ENCODE data around the gene GNPTG.

The GNPTG gene

DNA sequence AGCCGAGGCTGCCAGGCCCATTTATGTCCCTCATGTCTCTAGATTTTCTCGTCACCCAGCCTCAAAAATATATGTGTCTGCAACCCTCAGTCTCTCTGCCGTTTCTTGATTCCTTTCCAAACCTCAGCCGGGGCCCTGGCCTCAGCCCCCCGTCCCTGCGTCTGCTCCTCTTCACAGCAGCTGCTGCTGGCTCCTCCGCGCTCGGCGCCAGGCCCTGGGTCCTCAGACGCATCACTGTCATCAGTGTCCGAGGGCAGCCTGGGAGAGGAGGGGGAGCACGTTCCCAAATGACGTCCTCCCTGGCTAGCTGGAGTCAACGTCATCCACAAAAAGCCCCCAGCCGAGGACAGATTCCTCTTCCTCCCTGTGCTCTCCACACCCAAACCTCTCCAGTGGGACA, 2.4 kb upstream of the GNPTG start:
- no peak for DNase-seq

DNA sequence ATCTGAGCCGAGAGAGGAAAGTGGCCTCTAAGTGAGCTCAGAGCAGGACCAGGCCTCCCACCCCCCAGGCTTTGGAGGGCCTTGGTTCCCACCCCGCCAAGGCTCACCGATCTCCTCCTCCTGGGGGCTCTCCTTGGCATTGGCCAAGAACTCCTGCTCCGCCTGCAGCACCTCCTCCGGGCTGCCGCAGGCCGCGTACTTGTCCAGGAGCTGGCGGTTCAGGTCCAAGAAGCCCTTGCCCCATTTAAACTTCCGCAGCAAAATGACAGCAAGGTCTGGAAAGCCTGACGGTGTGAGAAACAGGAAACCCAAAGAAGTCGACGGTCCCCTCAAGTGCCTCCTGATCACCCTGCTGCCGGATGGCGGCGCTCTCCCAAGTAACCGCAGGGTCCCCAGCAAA, 1.8 kb upstream of the GNPTG start:
- no peak for DNase-seq

DNA sequence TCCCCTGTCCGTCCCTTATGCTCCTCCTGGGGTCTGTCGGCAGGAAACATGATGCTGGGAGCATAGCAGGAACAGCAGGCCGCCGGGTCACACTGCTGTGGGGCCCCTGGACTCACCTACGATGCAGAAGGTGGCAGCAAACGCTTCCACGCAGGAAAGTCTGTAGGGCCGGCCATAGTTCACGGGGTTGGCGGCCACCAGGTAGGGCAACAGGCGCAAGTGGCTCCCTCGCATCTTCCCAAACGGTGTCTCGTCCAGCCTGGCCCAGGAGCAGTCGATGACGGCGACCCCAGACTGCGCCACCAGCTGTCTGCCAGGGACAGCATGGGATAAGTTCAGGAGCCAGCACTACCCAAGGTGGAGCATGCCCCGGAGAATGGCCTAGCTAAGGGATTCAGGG, 1.0 kb upstream of the GNPTG start:
- no peak for DNase-seq

DNA sequence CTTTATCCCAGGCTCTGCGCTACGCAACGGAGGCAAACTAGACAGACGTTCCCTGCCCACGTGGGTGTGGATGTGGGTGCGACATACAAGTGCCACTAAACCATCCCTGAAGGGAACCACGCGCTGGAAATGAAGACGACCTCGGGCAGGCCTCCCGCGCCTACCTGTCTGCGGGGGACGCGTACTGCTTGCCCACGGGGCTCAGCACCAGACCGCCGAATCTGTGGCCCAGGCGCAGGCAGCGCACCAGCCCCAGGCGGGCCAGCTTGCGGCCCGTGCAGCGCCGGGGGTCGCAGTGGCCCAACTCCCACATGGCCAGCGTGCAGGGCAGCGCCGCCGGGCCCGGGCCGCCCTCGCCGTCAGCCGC, 533 bp upstream of the GNPTG start:
- DNase-seq = no peak

DNA sequence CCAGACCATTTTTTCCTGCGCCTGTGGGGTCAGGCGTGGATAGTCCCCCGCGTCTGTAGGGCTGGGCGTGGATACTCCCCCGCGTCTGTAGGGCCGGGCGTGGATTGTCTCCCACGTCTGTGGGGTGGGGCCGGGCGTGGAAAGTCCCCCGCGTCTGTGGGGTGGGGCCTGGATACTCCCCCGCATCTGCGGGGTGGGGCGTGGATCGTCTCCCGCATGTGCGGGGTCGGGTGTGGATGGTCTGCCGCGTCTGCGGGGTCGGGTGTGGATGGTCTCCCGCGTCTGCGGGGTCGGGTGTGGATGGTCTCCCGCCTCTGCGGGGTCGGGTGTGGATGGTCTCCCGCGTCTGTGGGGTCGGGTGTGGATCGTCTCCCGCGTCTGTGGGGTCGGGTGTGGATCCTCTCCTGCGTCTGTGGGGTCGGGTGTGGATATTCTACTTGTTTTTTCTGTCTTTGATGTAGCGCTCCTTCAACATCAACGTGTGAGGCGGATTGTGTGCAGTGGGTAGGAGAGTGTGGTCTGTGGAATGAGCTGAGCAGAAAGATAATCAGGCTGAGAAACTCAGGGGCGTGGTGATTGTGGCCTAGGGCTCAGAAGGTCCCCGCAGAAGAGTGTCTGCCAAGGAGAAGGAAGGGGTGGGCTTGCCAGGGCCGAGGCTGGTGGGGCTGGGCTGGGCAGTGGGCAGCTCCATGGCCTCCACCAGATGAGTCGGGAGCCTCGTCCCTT, 3.2 kb downstream of the GNPTG start:
- DNase-seq = no peak

DNA sequence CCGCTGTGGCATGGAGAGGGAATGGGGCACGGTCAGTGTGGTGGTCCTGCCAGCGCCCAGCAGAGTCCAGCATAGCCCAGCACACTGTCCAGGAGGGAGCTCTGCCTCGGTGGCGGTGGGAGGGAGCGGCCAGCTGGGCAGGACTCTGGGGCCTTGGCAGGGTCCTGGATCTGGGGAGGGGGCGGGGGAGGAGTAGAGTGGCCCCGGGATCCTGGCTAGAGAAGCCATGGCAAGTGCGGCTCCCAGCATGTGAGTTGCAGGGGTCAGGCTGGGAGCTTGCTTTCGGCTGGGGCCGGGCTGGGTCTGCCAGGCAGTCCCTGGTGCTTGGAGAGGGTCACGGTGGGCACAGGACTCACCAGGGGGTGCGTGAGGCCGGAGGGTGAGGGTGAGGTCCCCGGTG, 3.9 kb downstream of the GNPTG start:
- DNase-seq = no peak

DNA sequence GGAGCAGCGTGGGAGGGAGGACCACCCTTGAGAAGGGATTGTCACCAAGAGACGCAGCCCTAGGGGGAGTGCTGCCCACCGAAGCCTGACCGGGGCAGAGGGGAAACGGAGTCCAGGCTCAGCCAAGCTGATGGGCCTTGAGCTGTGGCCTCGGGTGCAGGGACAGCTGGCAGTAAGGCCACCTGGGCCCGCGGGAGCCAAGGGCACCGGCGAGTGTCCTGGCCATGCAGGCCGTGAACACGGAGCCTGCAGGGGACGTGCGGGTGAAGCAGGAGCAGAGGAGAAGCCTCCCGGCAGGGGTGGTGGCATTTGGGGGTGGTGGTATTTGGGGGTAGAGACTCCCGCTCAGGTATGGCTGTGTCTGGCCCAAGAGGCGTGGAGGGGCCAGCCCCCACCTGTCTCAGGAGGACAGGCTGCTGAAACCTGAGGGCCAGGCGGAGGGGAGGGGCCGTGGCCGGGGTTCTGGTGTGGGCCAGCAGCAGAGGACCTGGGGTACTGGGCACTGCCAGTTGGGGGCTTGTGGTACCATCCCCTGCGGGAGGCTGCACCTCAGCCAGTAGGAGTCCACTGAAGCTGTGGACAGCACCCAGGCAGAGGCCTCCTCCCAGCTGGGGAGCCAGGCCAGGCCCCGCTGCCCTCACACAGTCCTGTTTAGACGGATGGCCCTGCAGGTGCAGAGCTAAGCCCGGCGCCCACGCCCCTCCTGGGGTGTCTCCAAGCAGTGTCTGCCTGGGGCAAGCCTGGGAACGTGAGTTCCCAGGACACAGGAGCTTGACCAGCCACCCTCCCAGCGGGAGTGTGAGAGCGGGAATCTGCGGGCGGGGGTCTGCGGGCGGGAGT, 4.5 kb downstream of the GNPTG start:
- DNase-seq = no peak

DNA sequence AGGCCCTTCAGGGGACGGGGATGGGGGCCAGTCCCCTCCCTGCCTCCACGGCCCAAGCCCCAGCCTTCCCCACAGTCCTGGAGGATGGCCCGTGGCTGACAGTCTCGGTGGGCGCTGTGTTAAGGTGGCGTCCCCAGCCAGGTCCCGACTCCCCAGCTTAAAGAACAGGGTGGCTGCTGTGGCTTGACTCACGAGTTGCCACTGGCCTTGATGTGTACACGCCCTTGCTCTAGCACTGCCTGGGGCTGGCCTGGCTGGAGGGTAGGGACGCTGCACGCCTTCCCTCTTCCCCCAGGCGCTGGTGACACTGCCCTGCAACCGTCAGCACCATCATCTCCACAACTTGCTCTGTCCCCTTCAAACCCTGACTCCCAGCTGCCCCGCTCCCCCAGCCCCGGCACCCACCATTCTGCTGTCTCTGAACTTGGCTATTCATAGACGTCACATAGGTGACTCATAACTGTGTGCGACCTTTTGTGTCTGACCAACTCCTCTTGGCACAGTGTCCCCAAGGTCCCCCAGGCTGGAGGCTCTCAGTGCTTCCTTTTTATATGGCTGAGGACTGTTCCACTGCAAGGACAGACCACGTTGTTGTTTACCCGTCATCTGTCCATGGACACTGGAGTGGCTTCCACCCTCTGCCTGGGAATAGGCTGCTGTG, 6.3 kb downstream of the GNPTG start:
- DNase-seq = no peak

DNA sequence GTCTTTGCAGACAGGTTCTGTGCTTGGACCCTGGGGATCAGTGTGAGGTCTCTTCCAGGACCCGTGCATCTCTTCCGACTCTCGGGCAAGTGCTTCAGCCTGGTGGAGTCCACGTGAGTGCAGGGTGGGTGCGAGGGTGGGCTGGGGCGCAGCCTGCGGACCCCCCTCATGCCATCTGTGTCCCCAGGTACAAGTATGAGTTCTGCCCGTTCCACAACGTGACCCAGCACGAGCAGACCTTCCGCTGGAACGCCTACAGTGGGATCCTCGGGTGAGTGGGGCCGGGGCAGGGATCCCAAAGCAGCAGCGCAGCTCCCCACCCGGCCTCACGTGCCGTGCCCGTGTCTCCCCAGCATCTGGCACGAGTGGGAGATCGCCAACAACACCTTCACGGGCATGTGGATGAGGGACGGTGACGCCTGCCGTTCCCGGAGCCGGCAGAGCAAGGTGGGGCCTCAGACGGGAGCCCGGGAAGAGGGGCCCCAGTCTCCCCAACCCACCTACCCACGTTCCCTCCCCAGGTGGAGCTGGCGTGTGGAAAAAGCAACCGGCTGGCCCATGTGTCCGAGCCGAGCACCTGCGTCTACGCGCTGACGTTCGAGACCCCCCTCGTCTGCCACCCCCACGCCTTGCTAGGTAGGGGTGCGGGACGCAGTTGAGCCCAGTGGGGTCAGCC, 10.1 kb downstream of the GNPTG start:
- DNase-seq = no peak

DNA sequence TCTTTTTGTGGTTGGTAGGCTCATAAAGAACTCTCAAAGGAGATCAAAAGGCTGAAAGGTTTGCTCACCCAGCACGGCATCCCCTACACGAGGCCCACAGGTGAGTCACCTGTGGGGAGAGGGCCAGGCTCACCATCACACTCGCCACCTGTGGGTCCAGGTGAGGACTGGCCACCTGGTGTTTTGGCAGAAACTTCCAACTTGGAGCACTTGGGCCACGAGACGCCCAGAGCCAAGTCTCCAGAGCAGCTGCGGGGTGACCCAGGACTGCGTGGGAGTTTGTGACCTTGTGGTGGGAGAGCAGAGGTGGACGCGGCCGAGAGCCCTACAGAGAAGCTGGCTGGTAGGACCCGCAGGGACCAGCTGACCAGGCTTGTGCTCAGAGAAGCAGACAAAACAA, 11.1 kb downstream of the GNPTG start:
- DNase-seq = no peak

DNA sequence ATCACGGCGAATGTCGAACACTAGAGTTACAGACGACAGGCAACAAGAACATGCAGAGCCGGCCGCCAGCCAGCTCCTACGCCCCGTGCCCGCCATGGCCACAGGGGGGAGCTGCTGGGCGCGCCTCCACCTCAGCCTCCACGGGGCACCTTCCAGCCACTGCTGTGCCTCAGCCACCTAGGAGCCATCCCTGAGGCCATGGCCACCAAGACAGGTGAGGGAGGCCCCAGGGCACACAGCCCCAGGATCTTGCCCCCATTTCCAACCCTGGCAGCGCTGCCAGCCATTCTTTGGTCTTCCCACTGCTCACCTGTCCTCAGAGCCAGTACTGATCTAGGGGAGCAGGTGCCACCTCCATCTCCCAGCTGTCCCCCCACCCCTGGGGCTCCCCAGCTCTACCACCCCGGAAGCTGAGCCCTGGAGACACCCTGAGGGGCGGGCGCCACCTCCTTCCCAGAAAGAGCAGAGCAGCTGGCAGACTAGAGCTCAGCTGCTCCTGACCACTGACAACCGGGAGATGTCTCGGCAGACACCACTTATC, 11.8 kb downstream of the GNPTG start:
- DNase-seq = peak; percentile 72

DNA sequence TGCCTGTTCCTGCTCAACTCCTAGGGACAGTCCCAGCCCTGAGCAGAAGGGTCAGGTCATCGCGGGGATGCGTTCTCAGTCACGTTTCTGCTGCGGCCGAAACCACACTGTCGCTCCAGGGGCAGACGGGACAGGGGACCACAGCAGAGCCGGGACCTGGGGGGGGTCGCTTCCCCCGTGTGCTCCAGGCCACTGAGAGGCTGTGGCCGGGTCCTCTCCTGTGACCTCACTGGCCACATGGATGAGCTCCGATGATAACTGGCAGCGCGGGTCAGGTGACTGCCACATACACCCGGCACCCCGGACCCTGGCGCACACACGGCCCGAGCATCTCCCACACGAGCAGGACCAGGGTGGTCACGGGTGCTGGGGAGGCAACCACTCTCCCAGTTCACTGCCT, 12.8 kb downstream of the GNPTG start:
- DNase-seq = no peak

DNA sequence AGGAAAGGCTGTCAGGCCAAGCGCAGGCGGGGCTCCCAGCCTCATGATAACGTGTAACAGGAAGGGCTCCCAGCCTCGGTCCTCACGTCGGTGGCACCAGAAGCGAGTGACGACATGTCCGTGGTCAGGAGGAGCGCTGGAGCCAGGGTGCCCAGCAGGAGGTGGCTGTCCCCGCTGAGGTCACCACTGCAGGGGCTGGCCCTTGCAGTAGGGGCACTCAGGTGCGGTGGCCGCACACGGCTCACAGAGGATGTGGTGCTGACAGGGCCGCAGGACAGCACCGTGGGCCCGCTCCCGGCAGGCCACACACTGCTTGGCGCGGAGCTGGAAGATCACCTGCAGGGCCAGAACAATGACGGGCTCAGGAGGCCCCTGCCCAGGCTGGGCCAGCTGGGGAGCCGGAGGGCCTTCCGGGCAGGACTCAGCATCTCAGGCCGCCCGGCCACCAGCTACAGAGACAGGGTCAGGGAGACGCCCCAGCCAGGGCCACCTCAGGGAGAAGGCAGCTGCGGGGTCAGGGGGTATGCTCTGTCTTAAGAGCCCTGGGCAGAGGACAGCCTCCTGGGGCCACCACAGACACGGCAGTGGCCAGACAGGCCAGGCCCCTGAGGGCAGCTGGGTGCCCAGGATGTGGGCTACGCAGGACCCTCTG, 14.5 kb downstream of the GNPTG start:
- DNase-seq = no peak

DNA sequence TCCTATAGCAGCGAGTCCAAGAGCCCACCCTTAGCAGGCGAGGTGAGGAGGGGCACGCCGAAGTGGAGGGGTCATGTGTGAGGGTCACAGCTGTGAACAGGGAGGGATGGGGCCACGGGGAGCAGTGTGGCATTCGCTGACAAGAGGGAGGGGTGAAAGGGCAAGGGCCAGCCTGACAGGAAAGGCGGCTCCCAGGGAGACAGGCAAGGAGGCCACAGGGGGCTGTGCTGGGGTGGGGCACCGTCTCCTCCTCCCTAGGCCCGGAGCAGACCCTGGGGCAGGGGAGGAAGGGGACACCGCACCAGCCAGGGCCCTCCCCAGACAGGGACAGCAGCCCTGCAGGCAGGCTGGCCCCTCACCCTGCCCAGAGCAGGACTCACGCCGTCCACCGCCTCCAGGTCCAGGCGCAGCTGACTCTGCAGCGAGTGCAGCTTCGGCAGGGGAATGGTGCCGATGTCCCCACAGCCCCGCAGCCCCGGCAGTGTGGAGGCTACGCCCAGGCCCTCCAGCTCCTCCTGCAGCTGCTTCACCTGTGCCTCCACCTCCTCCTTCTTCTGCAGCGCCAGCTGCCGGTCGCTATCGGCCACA, 15.1 kb downstream of the GNPTG start:
- DNase-seq = no peak

DNA sequence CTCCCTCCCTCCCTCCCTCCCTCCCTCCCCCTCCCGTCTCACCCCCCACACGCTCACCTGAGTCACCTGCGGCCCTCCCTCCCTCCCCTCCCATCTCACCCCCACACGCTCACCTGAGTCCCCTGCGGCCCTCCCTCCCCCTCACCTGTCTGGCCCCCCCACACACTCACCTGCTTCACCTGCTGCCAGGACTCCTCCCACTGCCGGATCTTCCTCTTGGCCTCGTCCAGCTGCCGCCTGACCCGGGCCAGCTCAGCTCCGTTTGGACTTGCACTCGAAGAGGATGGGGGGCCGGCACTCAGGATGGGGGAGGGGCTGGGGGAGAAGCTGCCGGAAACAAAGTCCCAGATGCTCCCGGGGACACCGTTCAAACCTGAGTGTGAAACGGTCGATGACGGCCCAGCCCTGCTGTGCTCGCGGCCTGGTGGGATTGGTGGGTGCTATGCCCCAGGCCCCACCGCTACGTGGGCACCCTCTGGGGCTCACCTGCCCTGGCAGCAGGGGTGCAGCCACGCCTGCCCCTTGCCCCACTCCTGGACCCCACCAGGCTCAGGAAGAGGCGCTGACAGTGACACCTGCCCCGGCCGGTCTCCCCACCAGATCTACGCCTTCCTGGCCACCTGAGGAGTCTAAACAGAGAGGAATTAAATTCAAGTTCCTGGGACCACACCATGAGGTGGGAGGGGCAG, 15.9 kb downstream of the GNPTG start:
- no peak for DNase-seq

DNA sequence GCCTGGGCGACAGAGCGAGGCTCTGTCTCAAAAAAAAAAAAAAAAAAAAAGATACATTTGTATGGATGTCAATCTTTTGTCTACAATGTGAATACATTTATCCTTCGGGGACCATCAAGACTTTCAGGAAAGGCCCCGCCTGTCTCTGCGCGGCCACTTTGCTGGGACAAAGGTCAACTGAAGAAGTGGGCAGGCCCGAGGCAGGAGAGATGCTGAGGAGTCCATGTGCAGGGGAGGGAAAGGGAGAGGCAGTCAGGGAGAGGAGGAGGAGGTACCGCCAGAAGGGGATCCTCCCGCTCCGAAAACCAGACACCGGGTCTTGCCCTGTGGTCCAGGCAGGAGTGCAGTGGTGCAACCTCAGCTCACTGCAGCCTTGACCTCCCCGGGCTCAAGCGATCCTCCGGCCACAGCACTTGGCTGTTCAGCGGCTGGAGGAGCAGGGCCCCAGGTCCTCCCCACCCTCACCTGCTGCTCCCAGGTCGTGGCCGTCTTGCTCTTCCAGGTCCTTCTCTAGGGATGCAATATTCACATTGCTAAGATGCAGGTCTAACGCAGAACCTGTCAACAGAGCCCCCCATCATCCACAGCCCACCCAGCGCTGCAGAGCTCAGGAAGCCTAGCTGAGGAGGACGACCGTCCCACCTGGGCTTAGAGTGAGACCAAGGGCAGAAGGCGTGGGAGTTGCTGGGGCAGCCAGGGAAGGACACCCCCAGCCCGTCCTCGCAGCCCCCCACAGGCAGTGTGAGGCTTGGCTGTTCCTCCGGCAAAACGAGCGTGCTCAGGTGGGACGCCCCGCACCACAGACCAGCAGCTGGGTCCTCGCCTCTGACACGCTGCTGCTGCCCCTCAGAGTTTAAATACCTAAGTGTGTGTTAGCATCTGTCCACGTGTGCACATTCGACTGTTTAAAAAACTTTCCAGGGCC, 19.6 kb downstream of the GNPTG start:
- no peak for DNase-seq

DNA sequence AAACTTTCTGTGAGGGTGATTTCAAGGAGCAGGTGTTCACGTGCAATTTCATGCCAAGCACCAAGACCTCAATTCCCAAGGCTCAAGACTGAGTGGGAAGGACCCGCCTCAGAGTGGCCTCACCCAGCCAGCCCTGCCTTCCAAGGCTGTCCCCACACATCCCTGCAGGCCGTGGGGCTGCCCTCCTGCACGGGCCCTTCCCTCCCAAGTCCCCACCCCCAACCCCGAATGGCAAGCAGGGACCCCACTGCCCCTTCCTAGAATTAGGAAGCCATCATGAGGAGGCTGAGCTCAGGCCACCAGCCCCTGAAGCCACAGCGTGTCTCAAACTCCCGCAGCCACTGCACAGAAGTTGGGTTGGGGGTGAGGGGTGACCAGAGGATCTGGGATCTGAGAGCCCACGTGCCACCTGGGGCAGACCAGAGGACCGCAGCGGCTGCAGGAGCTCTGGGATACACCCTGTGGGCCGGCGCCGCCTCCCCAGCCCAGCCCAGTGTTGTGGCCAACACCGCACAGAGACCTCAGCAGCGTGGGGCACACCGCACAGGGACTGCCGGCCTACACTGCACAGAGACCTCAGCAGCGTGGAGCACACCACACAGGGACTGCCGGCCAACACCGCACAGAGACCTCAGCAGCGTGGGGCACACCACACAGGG, 20.7 kb downstream of the GNPTG start:
- DNase-seq = no peak

DNA sequence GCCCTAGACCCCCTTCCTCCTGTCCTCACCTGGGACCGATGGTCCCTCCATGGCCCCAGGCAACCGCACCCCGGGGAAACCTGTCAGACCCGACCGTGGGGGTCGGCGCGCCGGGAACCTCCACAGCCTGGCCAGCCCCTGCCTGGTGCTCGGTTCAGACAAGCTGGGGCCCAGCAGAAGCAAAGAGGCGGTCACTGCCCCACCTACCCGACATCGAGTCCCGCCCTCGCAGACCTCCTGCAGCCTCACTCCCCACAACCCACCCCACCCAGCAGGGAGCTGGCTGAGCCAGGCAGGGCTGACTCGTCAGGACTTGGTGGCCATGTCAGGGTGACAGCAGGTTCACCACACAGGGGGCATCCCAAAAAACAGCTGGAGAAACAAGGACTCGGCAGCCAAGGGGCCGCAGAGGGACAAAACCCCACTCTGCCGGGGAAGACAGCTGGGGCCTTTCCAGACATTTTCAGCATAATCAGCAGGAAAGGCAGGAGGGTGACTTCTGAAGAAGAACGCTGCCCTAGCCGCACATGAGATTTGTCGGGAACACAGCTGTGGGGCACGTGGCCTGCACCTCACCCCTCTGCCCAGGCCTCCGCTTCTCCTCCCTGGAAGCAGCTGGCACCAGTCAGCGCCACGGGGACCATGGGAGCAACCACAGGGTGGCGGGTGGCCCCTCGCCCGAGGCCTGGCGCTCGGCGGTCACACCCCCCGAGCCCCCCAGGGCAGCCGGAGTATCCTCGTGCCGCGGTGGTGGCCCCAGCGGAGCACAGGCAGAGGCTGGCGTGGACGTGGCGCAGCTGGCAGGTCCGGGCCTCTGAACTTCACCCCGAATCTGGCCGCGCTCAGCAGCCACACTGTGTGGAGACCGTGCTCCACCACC, 22.9 kb downstream of the GNPTG start:
- no peak for DNase-seq

DNA sequence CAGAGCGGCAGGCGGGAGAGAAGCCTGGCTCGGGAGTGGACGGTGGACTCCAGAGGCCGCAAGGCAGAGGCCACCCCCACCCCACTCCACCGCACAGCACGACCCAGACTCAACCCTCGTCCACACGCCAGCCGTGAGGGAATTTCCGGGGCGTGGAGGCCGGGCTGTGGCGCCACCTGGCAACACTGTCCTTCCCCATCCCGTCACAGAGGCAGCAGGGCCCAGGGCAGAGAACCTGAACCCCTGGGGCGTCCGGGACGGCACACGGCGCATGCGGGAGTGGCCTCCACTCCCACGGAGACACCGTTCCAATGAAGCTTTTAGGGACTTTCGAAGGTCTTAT, 23.5 kb downstream of the GNPTG start:
- DNase-seq = no peak

Data from stimulated activated CD4-positive, alpha-beta T cell treated with anti-CD3 and anti-CD28 coated beads, Interleukin-4, amount 100 ng/mL, for 24 hours (primary cell).